Ishikawa (cell line): ENCODE data around the gene CCT5.

Experiments
- CEBPB ChIP-seq: IDR thresholded peaks from 2 replicates; pipeline ENCODE4 v1.6.1; 2012
- EP300 ChIP-seq: IDR thresholded peaks from 2 replicates; pipeline ENCODE4 v1.6.1; 2012; ENCODE audit warnings: borderline replicate concordance
- MAX ChIP-seq: IDR thresholded peaks from 2 replicates; pipeline ENCODE4 v1.6.1; 2012

GRCh38 chr5:10301266-10301665 is 51.2 kb downstream of the CCT5 start:
- TF ChIP-seq EP300 = no peak
- no peak for TF ChIP-seq CEBPB
- TF ChIP-seq MAX = no peak
